GM23338 (cell line): ENCODE data around the gene CCDC150. TPM values are rescaled to one million over a fixed set of nuclear protein-coding genes. Genes with fewer than 3 reads are reported as not detected.

Source experiments
- ATAC-seq: fragments of 200-7000 bp; cut with Tn5 transposase; 3 replicates; pipeline ENCODE4 v1.9.1; 2020
- DNase-seq: peaks from one replicate; pipeline ENCODE4 v3.0.0-alpha.2; 2015; ENCODE audit warnings: low spot score
- H2AFZ ChIP-seq: fragments of 200-600 bp; sonication (generic); 2 replicates; pipeline ENCODE4 v1.8.0; 2016; ENCODE audit warnings: antibody characterized with exemption, mild to moderate bottlenecking, moderate library complexity
- H3F3A ChIP-seq: fragments of 200-600 bp; sonication (generic); replicated peaks from 2 replicates; pipeline ENCODE4 v1.8.0; 2017; ENCODE audit warnings: antibody characterized with exemption, mixed run types, low read depth
- H3K27ac ChIP-seq: fragments of 200-600 bp; sonication (generic); 2 replicates; pipeline ENCODE4 v1.6.1; 2016; ENCODE audit warnings: low read depth
- H3K27me3 ChIP-seq: fragments of 200-600 bp; sonication (generic); 2 replicates; pipeline ENCODE4 v1.8.0; 2016; ENCODE audit warnings: mild to moderate bottlenecking, mixed run types, moderate library complexity; ENCODE audit not compliant: insufficient read depth
- H3K36me3 ChIP-seq: fragments of 200-600 bp; sonication (generic); 2 replicates; pipeline ENCODE4 v1.8.0; 2016; ENCODE audit warnings: mild to moderate bottlenecking; ENCODE audit not compliant: insufficient read depth
- H3K4me1 ChIP-seq: fragments of 200-600 bp; sonication (generic); 2 replicates; pipeline ENCODE4 v1.8.0; 2016; ENCODE audit warnings: mild to moderate bottlenecking, moderate library complexity; ENCODE audit not compliant: insufficient read depth
- H3K4me2 ChIP-seq: fragments of 200-600 bp; sonication (generic); 2 replicates; pipeline ENCODE4 v1.7.1; 2017; ENCODE audit warnings: mixed run types
- H3K4me3 ChIP-seq: fragments of 200-600 bp; sonication (generic); 2 replicates; pipeline ENCODE4 v1.6.1; 2016; ENCODE audit warnings: mixed run types
- H3K79me2 ChIP-seq: fragments of 200-600 bp; sonication (generic); replicated peaks from 2 replicates; pipeline ENCODE4 v1.8.0; 2017; ENCODE audit warnings: mild to moderate bottlenecking; ENCODE audit not compliant: insufficient read depth
- H3K9me2 ChIP-seq: fragments of 200-600 bp; sonication (generic); 2 replicates; pipeline ENCODE4 v1.8.0; 2017; ENCODE audit not compliant: insufficient read depth
- H4K20me1 ChIP-seq: fragments of 200-600 bp; sonication (generic); replicated peaks from 2 replicates; pipeline ENCODE4 v1.8.0; 2017; ENCODE audit warnings: mild to moderate bottlenecking; ENCODE audit not compliant: insufficient read depth
- H3K27ac Mint-ChIP-seq: 2 replicates; pipeline ENCODE4 v1.8.0; 2020; ENCODE audit warnings: inconsistent platforms, mild to moderate bottlenecking, moderate library complexity, mixed read lengths
- H3K27me3 Mint-ChIP-seq: 3 replicates; pipeline ENCODE4 v1.8.0; 2022; ENCODE audit warnings: low read depth, mild to moderate bottlenecking, moderate library complexity, mixed read lengths, inconsistent platforms; ENCODE audit not compliant: insufficient read depth, poor library complexity
- H3K36me3 Mint-ChIP-seq: 3 replicates; pipeline ENCODE4 v1.8.0; 2021; ENCODE audit warnings: low read depth, mild to moderate bottlenecking, inconsistent platforms, moderate library complexity, mixed read lengths
- H3K4me1 Mint-ChIP-seq: 3 replicates; pipeline ENCODE4 v1.8.0; 2020; ENCODE audit warnings: mild to moderate bottlenecking, inconsistent platforms, mixed read lengths
- H3K4me3 Mint-ChIP-seq: 3 replicates; pipeline ENCODE4 v1.8.0; 2021; ENCODE audit warnings: moderate library complexity, mild to moderate bottlenecking, inconsistent platforms, mixed read lengths
- H3K9me3 Mint-ChIP-seq: 3 replicates; pipeline ENCODE4 v1.8.0; 2020; ENCODE audit warnings: moderate library complexity, mild to moderate bottlenecking, inconsistent platforms, mixed read lengths
- CREB1 ChIP-seq: fragments of 250-450 bp; sonication (Bioruptor Pico); IDR thresholded peaks from 2 replicates; pipeline ENCODE4 v1.5.0; 2020; ENCODE audit warnings: low read depth, mild to moderate bottlenecking, moderate library complexity
- EZH2 ChIP-seq: fragments of 200-600 bp; sonication (generic); IDR thresholded peaks from one replicate; pipeline ENCODE4 v1.8.0; 2017; ENCODE audit warnings: antibody characterized with exemption, mild to moderate bottlenecking, low read depth; ENCODE audit not compliant: unreplicated experiment
- EZH2phosphoT487 ChIP-seq: fragments of 200-600 bp; sonication (generic); IDR thresholded peaks from one replicate; pipeline ENCODE4 v1.8.1; 2018; ENCODE audit warnings: antibody characterized with exemption; ENCODE audit not compliant: unreplicated experiment
- JUNB ChIP-seq: IDR thresholded peaks from one replicate; pipeline ENCODE4 v1.6.1; 2016; ENCODE audit warnings: antibody characterized with exemption; ENCODE audit not compliant: unreplicated experiment
- NANOG ChIP-seq: IDR thresholded peaks from 2 replicates; pipeline ENCODE4 v1.6.1; 2016; ENCODE audit warnings: antibody characterized with exemption, borderline replicate concordance
- POLR2AphosphoS5 ChIP-seq: IDR thresholded peaks from 2 replicates; pipeline ENCODE4 v1.6.1; 2016; ENCODE audit warnings: antibody characterized with exemption, low read depth
- REST ChIP-seq: IDR thresholded peaks from one replicate; pipeline ENCODE4 v1.6.1; 2018; ENCODE audit warnings: antibody characterized with exemption; ENCODE audit not compliant: unreplicated experiment
- STAT1 ChIP-seq: IDR thresholded peaks from one replicate; pipeline ENCODE4 v1.6.1; 2016; ENCODE audit warnings: antibody characterized with exemption; ENCODE audit not compliant: unreplicated experiment
- ZNF114 ChIP-seq: fragments of 250-450 bp; sonication (Bioruptor Pico); IDR thresholded peaks from 2 replicates; pipeline ENCODE4 v1.5.0; 2020; ENCODE audit warnings: mild to moderate bottlenecking, moderate library complexity
- ZNF331 ChIP-seq: fragments of 250-450 bp; sonication (Bioruptor Pico); IDR thresholded peaks from 2 replicates; pipeline ENCODE4 v1.5.0; 2020; ENCODE audit warnings: low read depth, mild to moderate bottlenecking, moderate library complexity
- ZNF462 ChIP-seq: fragments of 250-450 bp; sonication (Bioruptor Pico); IDR thresholded peaks from 2 replicates; pipeline ENCODE4 v1.5.0; 2020; ENCODE audit warnings: mild to moderate bottlenecking, moderate library complexity
- polyA plus RNA-seq: library from polyadenylated mRNA; unstranded; fragments of >200 nt; fragmentation: Nextera tagmentation; extraction: Ambion mirVana; gene quantifications from 2 replicates; pipeline ENCODE4 v1.2.1, GENCODE V29; 2016
- total RNA-seq: library from RNA; depleted of rRNA; stranded (reverse); fragments of >200 nt; shearing (Covaris generic); gene quantifications from 2 replicates; pipeline ENCODE4 v1.2.3, GENCODE V29; 2014
- TF ChIP-seq, protein P1 (sequence below): IDR thresholded peaks from 2 replicates; pipeline ENCODE4 v1.6.1; 2016; ENCODE audit warnings: antibody characterized with exemption
- TF ChIP-seq, protein P2 (sequence below), 2 experiments: fragments of 200-600 bp in 1 of 2; sonication (generic) in 1 of 2; conservative IDR thresholded peaks; 2 replicates each; pipeline versions ENCODE4 v1.5.1 to v1.6.1; 2016 to 2017; ENCODE audit warnings: antibody characterized with exemption in 2 of 2, low read depth in 2 of 2, mild to moderate bottlenecking in 2 of 2, moderate library complexity in 1 of 2

The CCDC150 gene
- total and polyA plus RNA-seq, 2 experiments from 2014 or later = 56.3 to 68.3 TPM

GRCh38 chr2:196718419-196719109 is 79.0 kb downstream of the CCDC150 start:
- H3K4me3 ChIP-seq = no peak overlapping the region
- no peaks in the 10 kb centered on the region for H4K20me1 ChIP-seq
- ATAC-seq = no peak
- H3K36me3 ChIP-seq = peaks cover 22% of the 10 kb centered on the region
- Mint-ChIP-seq H3K27me3 (no peaks in the 10 kb centered on the region), H3K4me3 (no peak overlapping the region), H3K36me3 (peaks cover 23% of the 10 kb centered on the region), H3K27ac (peak overlapping the region; percentile 92), H3K9me3 (no peaks in the 10 kb centered on the region), H3K4me1 (peaks cover 3% of the 10 kb centered on the region; the same call in 2 of the 3 replicates)
- H3K27ac ChIP-seq = no peak overlapping the region
- no peaks in the 10 kb centered on the region for H3F3A ChIP-seq
- H3K79me2 ChIP-seq = no peaks in the 10 kb centered on the region
- no peaks in the 10 kb centered on the region for H3K9me2 ChIP-seq
- no peaks in the 10 kb centered on the region for H3K4me1 ChIP-seq
- H2AFZ ChIP-seq = no peak overlapping the region
- DNase-seq = peak; percentile 8
- TF ChIP-seq, protein P1, sequence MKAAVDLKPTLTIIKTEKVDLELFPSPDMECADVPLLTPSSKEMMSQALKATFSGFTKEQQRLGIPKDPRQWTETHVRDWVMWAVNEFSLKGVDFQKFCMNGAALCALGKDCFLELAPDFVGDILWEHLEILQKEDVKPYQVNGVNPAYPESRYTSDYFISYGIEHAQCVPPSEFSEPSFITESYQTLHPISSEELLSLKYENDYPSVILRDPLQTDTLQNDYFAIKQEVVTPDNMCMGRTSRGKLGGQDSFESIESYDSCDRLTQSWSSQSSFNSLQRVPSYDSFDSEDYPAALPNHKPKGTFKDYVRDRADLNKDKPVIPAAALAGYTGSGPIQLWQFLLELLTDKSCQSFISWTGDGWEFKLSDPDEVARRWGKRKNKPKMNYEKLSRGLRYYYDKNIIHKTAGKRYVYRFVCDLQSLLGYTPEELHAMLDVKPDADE = no peak
- TF ChIP-seq JUNB (no peak), EZH2 (no peak), STAT1 (no peak), CREB1 (no peak), NANOG (no peak), ZNF462 (no peak), ZNF114 (CRISPR knock-in tag) (no peak), REST (no peak), EZH2phosphoT487 (no peak), POLR2AphosphoS5 (no peak), ZNF331 (CRISPR knock-in tag) (no peak)
- TF ChIP-seq, protein P2, sequence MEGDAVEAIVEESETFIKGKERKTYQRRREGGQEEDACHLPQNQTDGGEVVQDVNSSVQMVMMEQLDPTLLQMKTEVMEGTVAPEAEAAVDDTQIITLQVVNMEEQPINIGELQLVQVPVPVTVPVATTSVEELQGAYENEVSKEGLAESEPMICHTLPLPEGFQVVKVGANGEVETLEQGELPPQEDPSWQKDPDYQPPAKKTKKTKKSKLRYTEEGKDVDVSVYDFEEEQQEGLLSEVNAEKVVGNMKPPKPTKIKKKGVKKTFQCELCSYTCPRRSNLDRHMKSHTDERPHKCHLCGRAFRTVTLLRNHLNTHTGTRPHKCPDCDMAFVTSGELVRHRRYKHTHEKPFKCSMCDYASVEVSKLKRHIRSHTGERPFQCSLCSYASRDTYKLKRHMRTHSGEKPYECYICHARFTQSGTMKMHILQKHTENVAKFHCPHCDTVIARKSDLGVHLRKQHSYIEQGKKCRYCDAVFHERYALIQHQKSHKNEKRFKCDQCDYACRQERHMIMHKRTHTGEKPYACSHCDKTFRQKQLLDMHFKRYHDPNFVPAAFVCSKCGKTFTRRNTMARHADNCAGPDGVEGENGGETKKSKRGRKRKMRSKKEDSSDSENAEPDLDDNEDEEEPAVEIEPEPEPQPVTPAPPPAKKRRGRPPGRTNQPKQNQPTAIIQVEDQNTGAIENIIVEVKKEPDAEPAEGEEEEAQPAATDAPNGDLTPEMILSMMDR (conservative IDR thresholded peaks at IDR 0.05; ENCODE audit: low read depth in 2 of 2) = no peak
- no peaks in the 10 kb centered on the region for H3K27me3 ChIP-seq
- no peak overlapping the region for H3K4me2 ChIP-seq
